Activated naive CD4-positive, alpha-beta T cell treated with anti-CD3 and anti-CD28 coated beads, Interleukin-2, amount 50 U/mL, for 16 hours (primary cell): Measurements from ENCODE around the gene SKP1.
A peak's percentile ranks its signal among the peaks of the same experiment; 100 is the strongest.

Source experiments
- DNase-seq: peaks from one replicate; pipeline ENCODE4 v3.0.0-alpha.2; 2020

SKP1 gene

DNA sequence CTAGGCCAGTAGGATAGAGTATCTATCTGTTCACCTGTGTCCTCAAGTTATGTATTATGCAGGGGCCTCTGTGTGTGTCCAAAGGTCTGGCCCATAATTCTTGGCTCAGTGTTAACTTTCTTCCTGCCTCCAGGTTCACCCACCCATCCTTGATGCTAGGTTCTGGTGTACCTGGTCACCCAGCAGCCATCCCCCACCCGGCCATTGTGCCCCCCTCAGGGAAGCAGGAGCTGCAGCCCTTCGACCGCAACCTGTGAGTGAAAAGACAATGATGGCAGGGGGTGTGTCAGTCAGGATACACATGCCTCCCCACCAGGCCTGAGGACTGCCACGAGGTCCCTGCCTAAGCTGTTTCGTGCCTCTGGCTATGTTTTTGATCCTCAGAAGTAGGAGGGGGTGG, 34.7 kb downstream of the SKP1 start:
- DNase-seq = no peak

DNA sequence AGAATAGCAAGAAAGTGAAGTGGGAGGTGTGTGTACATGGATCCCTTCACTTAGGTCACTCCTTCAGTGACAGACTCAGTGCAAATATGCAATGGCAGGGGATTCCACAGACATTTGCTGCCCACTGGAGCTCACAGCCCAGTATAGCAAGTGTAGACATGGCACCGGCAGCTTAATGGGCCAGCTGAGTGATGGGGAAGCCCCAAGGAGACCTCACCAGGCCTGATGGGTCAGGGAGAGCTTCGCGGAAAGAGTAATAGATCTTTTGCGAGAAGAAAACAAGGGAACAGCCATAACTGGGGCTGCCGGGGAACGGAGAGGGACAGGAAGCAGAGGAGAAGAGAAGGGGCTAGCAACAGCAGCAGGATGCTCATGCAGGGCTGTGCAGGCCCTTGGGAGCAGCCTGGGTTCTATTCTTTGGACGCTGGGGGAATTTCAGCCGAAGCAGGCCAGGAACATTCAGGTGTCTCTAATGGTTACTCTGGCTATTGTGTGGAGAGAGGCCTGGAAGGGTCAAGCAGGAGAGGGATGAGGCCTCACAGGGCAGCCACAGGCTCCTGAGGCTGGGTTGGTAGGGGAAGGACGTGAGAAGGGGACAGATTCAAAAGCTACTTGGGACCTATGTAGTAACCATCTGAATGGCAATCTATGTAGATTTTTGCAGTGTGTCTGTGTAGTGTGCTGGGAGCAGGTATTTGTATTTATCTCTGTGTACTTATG, 35.3 kb downstream of the SKP1 start:
- no peak for DNase-seq

DNA sequence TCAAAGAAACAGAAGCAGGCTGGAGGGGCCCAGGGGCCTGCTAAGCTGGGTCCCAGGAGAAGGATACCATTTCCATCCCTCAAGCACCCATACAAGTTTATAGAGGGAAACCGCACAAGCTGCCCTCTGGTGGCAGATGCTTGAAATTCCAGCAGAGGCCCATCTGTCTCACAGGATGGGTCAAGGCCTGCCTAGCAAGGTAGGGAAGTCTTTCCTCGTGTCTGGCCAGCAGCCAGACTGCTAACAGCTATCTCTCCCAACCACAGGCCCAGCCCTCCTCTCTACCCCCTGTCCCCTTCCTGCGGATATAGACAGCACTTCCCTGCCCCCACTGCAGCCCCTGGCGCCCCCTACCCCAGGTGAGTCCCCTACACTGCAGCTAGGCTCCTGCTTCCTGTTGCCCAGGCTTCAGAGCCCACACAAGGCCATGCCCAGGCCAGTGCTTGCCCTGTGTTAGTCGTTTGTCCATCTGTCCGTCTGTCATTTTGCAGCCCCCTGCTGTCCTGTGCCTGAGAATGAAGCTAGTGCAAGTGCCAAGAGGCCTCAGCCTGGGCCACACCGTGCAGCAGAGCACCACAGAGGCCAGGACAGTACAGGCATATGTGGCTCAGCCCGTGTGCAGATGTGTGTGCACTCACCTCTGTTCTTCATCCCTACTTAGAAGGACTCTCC, 36.1 kb downstream of the SKP1 start:
- peak; percentile 64 for DNase-seq

DNA sequence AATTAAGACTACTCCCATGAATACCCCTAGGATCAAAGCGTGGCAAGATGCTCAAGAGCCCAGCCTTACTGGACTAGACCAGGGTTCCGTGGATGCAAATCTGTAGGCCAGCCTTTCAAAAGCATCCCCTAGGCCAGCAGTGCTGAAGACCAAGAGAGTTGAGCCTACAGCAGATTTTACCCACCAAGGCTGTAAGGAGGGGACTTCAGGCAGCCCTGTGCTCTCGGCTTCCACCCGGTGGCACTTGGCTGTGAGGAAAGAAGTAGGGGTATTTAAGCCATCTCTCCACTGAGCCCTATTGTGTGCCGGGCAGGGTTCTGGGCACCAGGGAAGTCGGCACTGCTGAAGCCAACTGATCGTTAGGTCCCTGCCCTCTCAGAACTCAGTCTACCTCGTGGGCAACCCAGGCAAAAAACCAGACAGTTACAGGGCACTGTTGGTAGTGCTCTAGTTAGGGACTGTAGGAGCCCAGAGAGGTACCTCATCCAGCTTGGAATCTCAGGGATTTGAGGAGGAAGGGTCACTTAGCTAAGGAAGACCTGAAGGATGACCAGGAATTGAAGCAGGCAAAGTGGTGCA, 36.8 kb downstream of the SKP1 start:
- DNase-seq = no peak

DNA sequence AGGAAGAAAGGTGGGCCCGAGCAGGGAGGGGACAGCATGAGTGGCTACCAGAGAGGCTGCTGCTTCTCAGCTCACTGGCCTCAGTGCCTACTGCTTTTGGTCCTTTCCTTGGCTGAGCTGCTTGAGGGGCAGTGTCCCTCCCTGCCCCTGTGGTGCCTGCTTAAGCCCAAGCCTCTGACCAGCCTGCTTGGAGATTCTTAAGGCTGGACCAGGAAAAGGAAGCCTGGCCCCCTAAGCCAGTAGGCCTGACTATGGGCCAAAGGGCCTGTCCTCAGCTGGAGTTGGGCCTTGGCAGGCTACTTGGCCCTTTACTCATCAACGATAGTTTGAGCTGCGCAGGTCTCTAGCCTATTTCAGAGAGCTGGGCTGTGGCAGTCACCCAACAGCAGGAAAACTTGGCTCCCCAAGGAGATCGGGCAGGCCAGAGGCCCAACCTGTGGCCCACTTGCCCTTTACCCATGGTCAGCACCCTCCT, 37.3 kb downstream of the SKP1 start:
- DNase-seq = no peak

- DNase-seq = peak; percentile 77
These were observed 38.1 kb downstream of the SKP1 start for GRCh38 chr5:134138416-134139376.

DNA sequence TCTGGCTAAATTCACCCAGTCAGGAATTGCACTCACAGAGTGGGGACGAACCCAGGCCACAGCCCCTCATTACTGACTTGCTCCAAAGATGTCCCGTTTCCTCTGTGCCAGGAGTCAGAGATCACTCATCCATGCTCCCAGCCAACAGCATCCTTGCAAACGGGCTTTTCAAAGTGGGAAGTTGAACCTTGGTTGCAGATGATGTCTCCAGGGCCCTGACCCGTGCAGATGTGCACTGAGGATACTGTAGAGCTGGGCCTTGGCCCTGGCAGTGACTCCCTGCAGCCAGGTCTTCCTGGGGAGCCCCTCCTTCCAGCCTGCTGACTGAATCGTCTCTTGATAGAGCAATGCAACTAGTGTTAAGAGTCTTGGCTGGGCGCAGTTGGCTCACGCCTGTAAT, 40.0 kb downstream of the SKP1 start:
- no peak for DNase-seq

DNA sequence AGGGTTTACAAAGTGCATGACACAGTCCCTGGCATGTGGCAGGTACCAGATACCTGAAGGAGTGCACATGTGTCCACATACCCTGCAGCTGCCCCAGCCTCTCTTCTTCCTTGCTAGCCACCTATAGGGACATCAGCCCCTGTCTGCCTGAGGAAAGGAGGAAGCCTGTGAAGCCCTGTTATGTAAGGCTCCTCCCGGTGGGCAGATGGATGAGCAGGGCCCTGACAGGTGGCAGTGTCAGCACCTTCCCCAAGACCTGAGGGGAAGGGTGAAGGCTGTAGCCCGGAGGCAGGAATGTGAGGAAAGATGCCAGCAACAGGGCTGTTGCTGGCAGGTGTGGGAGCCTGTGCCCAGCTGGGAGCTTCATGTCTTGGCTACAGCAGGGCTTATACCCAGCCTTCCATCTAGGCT, 40.5 kb downstream of the SKP1 start:
- DNase-seq = no peak

DNA sequence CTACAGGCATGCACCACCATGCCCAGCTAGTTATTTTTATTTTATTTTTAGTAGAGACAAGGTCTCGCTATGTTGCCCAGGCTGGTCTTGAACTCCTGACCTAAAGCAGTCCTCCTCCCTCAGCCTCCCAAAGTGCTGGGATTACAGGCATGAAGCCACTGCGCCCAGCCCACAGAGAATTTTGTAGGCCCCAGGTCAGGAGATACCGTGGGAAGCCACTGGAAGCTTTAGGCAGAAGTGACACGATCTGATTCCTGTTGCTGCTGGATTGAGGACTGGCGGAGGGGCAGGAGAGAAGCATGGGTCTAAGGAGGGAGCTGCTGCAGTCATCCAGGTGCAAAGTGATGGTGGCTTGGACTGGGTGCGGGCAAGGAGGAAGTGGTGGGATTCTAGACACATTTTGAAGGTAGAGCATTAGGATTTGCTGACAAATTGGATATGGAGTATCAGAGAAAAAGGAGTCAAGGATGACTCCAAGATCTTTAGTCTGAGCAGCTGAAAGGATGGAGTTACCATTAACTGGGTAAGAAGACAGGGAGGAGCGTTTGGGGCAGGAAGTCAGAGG, 41.6 kb downstream of the SKP1 start:
- no peak for DNase-seq

DNA sequence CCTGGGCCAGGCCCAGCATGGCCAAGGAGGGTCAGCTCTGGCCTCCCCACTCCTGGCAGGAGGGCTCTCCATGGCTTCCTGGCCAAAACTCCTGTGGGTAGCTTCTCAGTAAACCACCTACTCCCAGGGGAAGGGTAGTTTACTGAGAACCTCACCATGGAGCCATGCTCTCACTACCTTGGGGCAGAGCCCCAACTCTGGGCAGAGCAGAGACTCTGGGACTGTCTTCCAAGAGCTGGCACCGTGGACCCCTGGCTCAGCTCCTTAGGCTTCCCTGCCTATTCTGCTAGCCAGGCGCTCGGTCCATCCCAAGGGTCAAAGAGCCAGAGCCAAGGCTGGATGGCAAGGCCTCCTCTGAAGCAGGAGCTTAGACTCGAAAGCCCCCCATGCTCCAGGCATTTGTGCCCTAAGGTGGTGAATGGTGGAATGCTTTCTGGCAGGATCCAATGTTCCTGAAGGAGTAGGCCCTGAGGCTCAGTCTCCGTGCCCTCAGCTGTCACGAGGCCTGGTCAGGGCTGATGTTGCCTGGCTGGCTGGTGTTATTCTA, 42.7 kb downstream of the SKP1 start:
- no peak for DNase-seq

- DNase-seq = no peak
These were observed 43.4 kb downstream of the SKP1 start for GRCh38 chr5:134133188-134133994.

DNA sequence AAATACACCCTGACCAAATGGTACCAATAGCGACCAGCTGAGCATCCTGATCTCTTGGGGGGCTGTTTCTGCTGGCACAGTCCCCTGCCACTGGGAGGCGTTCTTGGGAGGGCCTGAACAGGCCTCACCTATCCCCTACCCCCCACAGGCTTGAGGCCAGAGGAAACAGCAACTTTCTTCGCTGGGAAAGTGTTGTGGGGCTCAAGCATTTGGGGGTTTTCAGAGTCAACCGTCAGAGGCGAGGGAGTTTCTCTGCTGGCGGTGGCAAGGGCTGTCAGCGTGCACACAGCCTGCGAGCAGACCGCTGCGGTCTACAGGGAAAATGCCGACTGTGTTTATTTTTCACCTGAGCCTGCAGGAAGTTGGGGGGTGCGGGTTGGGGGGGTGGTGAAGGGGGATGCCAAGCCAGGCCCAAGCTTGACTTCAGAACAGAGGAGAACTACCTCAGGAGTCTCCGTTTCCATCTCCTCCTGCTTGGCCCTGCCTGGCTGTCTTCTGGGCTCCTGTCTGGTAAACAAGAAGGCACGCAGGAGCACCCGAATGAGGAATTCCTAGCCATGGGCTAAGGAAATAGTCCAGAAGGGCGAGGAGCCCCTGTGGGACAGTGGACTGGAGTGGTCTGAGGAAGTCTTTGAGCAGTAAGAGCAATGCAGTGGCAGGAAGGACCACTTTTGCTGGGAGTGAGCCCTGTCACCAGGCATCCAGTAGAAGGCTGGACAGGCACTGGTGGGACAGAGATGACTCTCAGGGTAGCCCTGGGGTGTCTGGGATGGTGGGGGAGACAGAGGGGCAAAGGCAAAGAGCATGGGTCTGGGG, 44.2 kb downstream of the SKP1 start:
- DNase-seq = peak; percentile 67

- DNase-seq = no peak
These were observed 45.0 kb downstream of the SKP1 start for GRCh38 chr5:134131578-134132350.

DNA sequence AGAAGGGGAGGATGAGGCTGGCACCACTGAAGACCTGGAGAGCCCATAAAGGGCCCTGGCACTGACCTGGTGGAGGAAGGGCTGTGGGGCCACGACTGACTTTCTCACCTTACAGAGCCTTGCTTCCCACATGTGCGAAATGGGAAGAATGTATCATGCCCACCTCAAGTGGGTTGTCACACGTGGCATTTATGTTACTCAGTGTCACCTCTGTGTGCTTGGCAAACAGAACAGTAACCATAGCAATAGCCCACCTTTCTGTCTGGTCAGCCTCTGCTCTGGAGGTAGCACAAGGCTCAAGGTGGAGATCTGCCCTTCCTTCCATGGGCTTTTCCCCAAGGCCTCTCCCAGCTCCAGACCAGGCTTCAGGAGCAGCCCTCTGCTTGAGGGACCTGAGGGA, 45.6 kb downstream of the SKP1 start:
- no peak for DNase-seq

- DNase-seq = no peak
These were observed 46.4 kb downstream of the SKP1 start for GRCh38 chr5:134130239-134130945.

DNA sequence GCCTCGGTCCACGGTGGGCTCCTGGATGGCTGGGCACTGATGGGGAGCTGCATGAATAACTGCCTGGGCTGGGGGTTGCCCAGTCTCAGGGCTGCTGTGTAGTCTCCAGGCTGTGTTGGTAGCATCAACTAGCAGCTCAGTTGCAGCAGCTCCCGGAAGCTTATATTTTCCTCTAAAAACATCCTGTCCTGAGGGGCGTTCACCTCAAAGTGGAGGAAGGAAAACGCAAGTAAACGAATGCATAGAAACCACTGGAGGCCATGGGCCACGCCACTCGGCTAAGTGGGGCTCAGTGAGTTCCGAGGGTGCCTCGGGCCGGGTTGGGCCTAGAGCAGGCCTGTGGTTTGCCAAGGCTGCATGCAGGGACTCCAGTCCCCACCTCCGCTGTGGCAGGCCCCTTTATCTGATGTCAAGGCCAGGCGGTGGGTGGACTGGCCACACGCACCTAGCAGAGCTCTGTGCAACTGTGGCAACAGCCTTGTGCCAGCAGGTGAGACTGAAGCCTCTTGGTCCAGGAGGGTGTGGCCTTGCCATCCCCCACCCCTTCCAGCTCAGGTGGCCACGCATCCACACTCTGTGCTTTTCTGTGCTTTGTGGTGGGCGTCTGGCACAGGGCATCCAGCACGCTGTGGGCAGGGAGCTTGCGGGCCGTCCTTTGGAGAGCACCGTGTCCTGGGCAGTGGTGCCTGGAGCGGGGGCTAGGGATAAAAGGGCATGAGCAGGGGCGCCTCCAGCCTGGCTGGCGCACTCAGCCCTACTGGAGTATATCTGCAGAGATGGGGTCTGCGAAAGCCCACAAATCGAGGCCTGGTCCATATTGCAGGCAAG, 47.1 kb downstream of the SKP1 start:
- DNase-seq = no peak

- no peak for DNase-seq
These were observed 48.1 kb downstream of the SKP1 start for GRCh38 chr5:134128648-134128995.

- DNase-seq = no peak
These were observed 48.6 kb downstream of the SKP1 start for GRCh38 chr5:134127988-134128647.
